HEK293 (cell line): ENCODE measurements around the gene LAMA2.

Experiments used
- CTCF ChIA-PET: fragments of 350-600 bp; formaldehyde crosslinking; extraction: SDS; loops from one replicate; lab custom pipeline; 2021; ENCODE audit warnings: antibody characterized with exemption; lab: Yijun Ruan, JAX
- POLR2A ChIA-PET: fragments of 300-600 bp; formaldehyde crosslinking; extraction: SDS; loops from one replicate; lab custom pipeline; 2020; ENCODE audit warnings: antibody characterized with exemption, inconsistent platforms; lab: Yijun Ruan, JAX
- H3K27ac ChIP-seq: fragments of 200-500 bp; sonication (Bioruptor generic); 2 replicates; pipeline ENCODE4 v1.5.1; 2014; ENCODE audit warnings: low read depth, low read length, control low read depth, inconsistent platforms; ENCODE audit errors: extremely low read depth
- H3K36me3 ChIP-seq, 2 experiments: fragments of 200-500 bp in 1 of 2; sonication (Bioruptor generic) in 1 of 2; 1 replicate in 1 of 2; 2 replicates in 1 of 2; pipeline ENCODE4 v1.5.1; 2014 to 2017; ENCODE audit warnings: inconsistent platforms in 2 of 2, low read length in 2 of 2; ENCODE audit not compliant: control insufficient read depth in 2 of 2, insufficient read depth in 1 of 2
- H3K4me1 ChIP-seq: fragments of 200-500 bp; sonication (Bioruptor generic); 2 replicates; pipeline ENCODE4 v1.5.1; 2014; ENCODE audit warnings: mild to moderate bottlenecking, low read length, inconsistent platforms; ENCODE audit not compliant: control insufficient read depth, insufficient read depth
- H3K4me3 ChIP-seq: 2 replicates; pipeline ENCODE4 v1.5.1; 2011; ENCODE audit warnings: low read depth, mild to moderate bottlenecking, control low read depth, low read length, moderate library complexity
- H3K9me3 ChIP-seq: fragments of 200-500 bp; sonication (Bioruptor generic); 2 replicates; pipeline ENCODE4 v1.5.1; 2014; ENCODE audit warnings: low read depth, low read length, inconsistent platforms; ENCODE audit not compliant: control insufficient read depth, insufficient read depth
- FEZF1 ChIP-seq: fragments of 450-650 bp; formaldehyde crosslinking; IDR thresholded peaks from 2 replicates; pipeline ENCODE4 v1.5.1; 2016; ENCODE audit warnings: missing biosample characterization, missing genetic modification characterization
- GFI1B ChIP-seq: fragments of 450-650 bp; formaldehyde crosslinking; IDR thresholded peaks from 2 replicates; pipeline ENCODE4 v1.5.1; 2016; ENCODE audit warnings: missing biosample characterization, missing genetic modification characterization
- HOXA7 ChIP-seq: sonication (generic); formaldehyde crosslinking; IDR thresholded peaks from 2 replicates; pipeline ENCODE4 v1.8.1; 2022; ENCODE audit warnings: missing genetic modification reagents, borderline replicate concordance
- KLF16 ChIP-seq: fragments of 450-650 bp; formaldehyde crosslinking; IDR thresholded peaks from 2 replicates; pipeline ENCODE4 v1.5.1; 2017; ENCODE audit warnings: missing biosample characterization, missing genetic modification characterization
- OVOL3 ChIP-seq: fragments of 450-650 bp; formaldehyde crosslinking; IDR thresholded peaks from 2 replicates; pipeline ENCODE4 v1.5.1; 2016; ENCODE audit warnings: missing biosample characterization, missing genetic modification characterization
- PBX3 ChIP-seq: sonication (generic); formaldehyde crosslinking; IDR thresholded peaks from 2 replicates; pipeline ENCODE4 v1.8.1; 2022; ENCODE audit warnings: mild to moderate bottlenecking, moderate library complexity, missing genetic modification reagents
- TSHZ1 ChIP-seq: fragments of 450-650 bp; formaldehyde crosslinking; IDR thresholded peaks from 2 replicates; pipeline ENCODE4 v1.5.1; 2016; ENCODE audit warnings: missing biosample characterization, missing genetic modification characterization, borderline replicate concordance
- WT1 ChIP-seq: fragments of 450-650 bp; formaldehyde crosslinking; IDR thresholded peaks from 2 replicates; pipeline ENCODE4 v1.5.1; 2016; ENCODE audit warnings: missing biosample characterization, missing genetic modification characterization
- ZBTB1 ChIP-seq: fragments of 450-650 bp; formaldehyde crosslinking; IDR thresholded peaks from 2 replicates; pipeline ENCODE4 v1.5.1; 2016; ENCODE audit warnings: missing biosample characterization, missing genetic modification characterization
- ZBTB11 ChIP-seq: fragments of 450-650 bp; formaldehyde crosslinking; conservative IDR thresholded peaks from 2 replicates; pipeline ENCODE4 v1.5.1; 2016; ENCODE audit warnings: low read depth, missing biosample characterization, missing genetic modification characterization
- ZBTB20 ChIP-seq: fragments of 450-650 bp; formaldehyde crosslinking; IDR thresholded peaks from 2 replicates; pipeline ENCODE4 v1.5.1; 2016; ENCODE audit warnings: missing biosample characterization, missing genetic modification characterization
- ZNF16 ChIP-seq: fragments of 450-650 bp; formaldehyde crosslinking; IDR thresholded peaks from 2 replicates; pipeline ENCODE4 v1.5.1; 2016; ENCODE audit warnings: low read depth, missing biosample characterization, missing genetic modification characterization
- ZNF19 ChIP-seq: fragments of 450-650 bp; formaldehyde crosslinking; IDR thresholded peaks from 2 replicates; pipeline ENCODE4; 2016; ENCODE audit warnings: missing biosample characterization, missing genetic modification characterization, low read depth
- ZNF202 ChIP-seq: fragments of 450-650 bp; formaldehyde crosslinking; IDR thresholded peaks from 2 replicates; pipeline ENCODE4 v1.5.1; 2016; ENCODE audit warnings: missing biosample characterization, missing genetic modification characterization, borderline replicate concordance
- ZNF221 ChIP-seq: fragments of 450-650 bp; formaldehyde crosslinking; IDR thresholded peaks from 2 replicates; pipeline ENCODE4 v1.5.1; 2017; ENCODE audit warnings: missing biosample characterization, missing genetic modification characterization, borderline replicate concordance
- ZNF239 ChIP-seq: fragments of 450-650 bp; formaldehyde crosslinking; IDR thresholded peaks from 2 replicates; pipeline ENCODE4 v1.5.1; 2016; ENCODE audit warnings: missing biosample characterization, missing genetic modification characterization
- ZNF354C ChIP-seq: fragments of 450-650 bp; formaldehyde crosslinking; IDR thresholded peaks from 2 replicates; pipeline ENCODE4 v1.5.1; 2016; ENCODE audit warnings: missing biosample characterization, missing genetic modification characterization, low read depth, borderline replicate concordance
- ZNF416 ChIP-seq: fragments of 450-650 bp; formaldehyde crosslinking; IDR thresholded peaks from 2 replicates; pipeline ENCODE4 v1.5.1; 2016; ENCODE audit warnings: missing biosample characterization, missing genetic modification characterization
- ZNF423 ChIP-seq: fragments of 450-650 bp; formaldehyde crosslinking; IDR thresholded peaks from 2 replicates; pipeline ENCODE4 v1.5.1; 2016; ENCODE audit warnings: missing biosample characterization, missing genetic modification characterization
- ZNF433 ChIP-seq: fragments of 450-650 bp; formaldehyde crosslinking; IDR thresholded peaks from 2 replicates; pipeline ENCODE4 v1.5.1; 2016; ENCODE audit warnings: missing biosample characterization, missing genetic modification characterization, low read depth
- ZNF660 ChIP-seq: fragments of 450-650 bp; IDR thresholded peaks from 2 replicates; pipeline ENCODE4 v1.5.1; 2018; ENCODE audit warnings: missing biosample characterization, mild to moderate bottlenecking, missing genetic modification characterization
- ZNF843 ChIP-seq: fragments of 450-650 bp; formaldehyde crosslinking; IDR thresholded peaks from 2 replicates; pipeline ENCODE4 v1.5.1; 2016; ENCODE audit warnings: missing biosample characterization, missing genetic modification characterization
- ZSCAN23 ChIP-seq: fragments of 450-650 bp; formaldehyde crosslinking; IDR thresholded peaks from 2 replicates; pipeline ENCODE4 v1.5.1; 2016; ENCODE audit warnings: missing biosample characterization, missing genetic modification characterization

LAMA2 gene

GRCh38 chr6:128966934-128967333, 84.0 kb downstream of the LAMA2 start:
- Histone ChIP-seq H3K9me3 (no peaks in the 10 kb centered on the region), H3K27ac (no peak overlapping the region), H3K36me3 (no peaks in the 10 kb centered on the region), H3K4me3 (no peak overlapping the region), H3K4me1 (no peaks in the 10 kb centered on the region)
- CTCF ChIA-PET: interaction anchor here (0.7 kb wide), 1 partner anchor 31 kb away, joined by 3 read pairs; no protein-coding TSS in a partner anchor
- POLR2A ChIA-PET: no interaction called here
- TF ChIP-seq KLF16 (tag by site-specific recombination): no peak
- TF ChIP-seq ZNF416 (tag by site-specific recombination): no peak
- TF ChIP-seq WT1 (tag by site-specific recombination): no peak
- TF ChIP-seq HOXA7 (CRISPR knock-in tag): no peak
- no peak for TF ChIP-seq GFI1B (tag by site-specific recombination)
- TF ChIP-seq ZBTB1: no peak
- TF ChIP-seq ZNF16 (tag by site-specific recombination): no peak
- TF ChIP-seq ZNF423: no peak
- TF ChIP-seq ZNF19 (tag by site-specific recombination): no peak
- no peak for TF ChIP-seq ZBTB20 (tag by site-specific recombination)

- no peaks in the 10 kb centered on the region for H3K36me3 ChIP-seq
- H3K27ac ChIP-seq: no peak overlapping the region
- TF ChIP-seq TSHZ1 (tag by site-specific recombination) (no peak), ZNF202 (tag by site-specific recombination) (no peak), HOXA7 (CRISPR knock-in tag) (no peak), ZNF843 (tag by site-specific recombination) (no peak), ZNF221 (tag by site-specific recombination) (no peak), OVOL3 (tag by site-specific recombination) (no peak), PBX3 (CRISPR knock-in tag) (no peak), ZNF433 (tag by site-specific recombination) (no peak), FEZF1 (tag by site-specific recombination) (no peak), ZNF354C (tag by site-specific recombination) (no peak), ZNF239 (no peak), ZSCAN23 (tag by site-specific recombination) (no peak), ZBTB11 (no peak), ZNF660 (tag by site-specific recombination) (no peak)
- ChIA-PET CTCF (no interaction called here), POLR2A (no interaction called here)
- H3K4me3 ChIP-seq: no peak overlapping the region
- H3K4me1 ChIP-seq: no peaks in the 10 kb centered on the region
- H3K9me3 ChIP-seq: no peaks in the 10 kb centered on the region
Measured at GRCh38 chr6:128979071-128979470, 96.1 kb downstream of the LAMA2 start.
